Naive thymus-derived CD4-positive, alpha-beta T cell (primary cell): ENCODE data around the gene GAPDH. TPM values are rescaled to one million over a fixed set of nuclear protein-coding genes. Genes with fewer than 3 reads are reported as not detected.
A peak's percentile ranks its signal among the peaks of the same experiment; 100 is the strongest.

Experiments
- ATAC-seq: fragments of 150-1000 bp; cut with Tn5 transposase; 2 replicates; pipeline ENCODE4 v1.10.0; 2021; ENCODE audit warnings: mild to moderate bottlenecking, moderate library complexity
- CTCF ChIA-PET: fragments of 350-600 bp; sonication (Branson Sonifier 250); formaldehyde crosslinking; loops from one replicate; lab custom pipeline; 2021; ENCODE audit warnings: antibody characterized with exemption; lab: Charles Lee
- POLR2A ChIA-PET: fragments of 350-600 bp; sonication (Branson Sonifier 250); formaldehyde crosslinking; loops from one replicate; lab custom pipeline; 2021; ENCODE audit warnings: antibody characterized with exemption, inconsistent platforms; lab: Charles Lee
- DNase-seq, 9 donors: peaks; one replicate each; pipeline versions ENCODE4 v3.0.0 to v3.0.0-alpha.2; 2020 to 2022; ENCODE audit warnings: mixed read lengths in 1 of 9
- H3K27ac ChIP-seq: one replicate; pipeline ENCODE4 v1.7.0; 2013; ENCODE audit warnings: mild to moderate bottlenecking, low read depth, low read length, moderate library complexity
- H3K27me3 ChIP-seq, 2 donors: one replicate each; pipeline ENCODE4 v1.7.0; 2013; ENCODE audit warnings: low read length in 2 of 2, mild to moderate bottlenecking in 2 of 2, moderate library complexity in 2 of 2; ENCODE audit not compliant: control insufficient read depth in 2 of 2, insufficient read depth in 2 of 2
- H3K36me3 ChIP-seq, 3 experiments: 1 replicate in 2 of 3; 2 replicates in 1 of 3; pipeline ENCODE4 v1.7.0; 2013; ENCODE audit warnings: low read length in 3 of 3, mild to moderate bottlenecking in 3 of 3, moderate library complexity in 1 of 3; ENCODE audit not compliant: insufficient read depth in 3 of 3, control insufficient read depth in 2 of 3
- H3K4me1 ChIP-seq, 2 donors: one replicate each; pipeline ENCODE4 v1.7.0; 2013; ENCODE audit warnings: low read length in 2 of 2, mild to moderate bottlenecking in 2 of 2, moderate library complexity in 1 of 2; ENCODE audit not compliant: control insufficient read depth in 2 of 2, insufficient read depth in 2 of 2
- H3K4me3 ChIP-seq: 2 replicates; pipeline ENCODE4 v1.7.0; 2013; ENCODE audit warnings: mild to moderate bottlenecking, low read length
- H3K9me3 ChIP-seq, 3 experiments: 1 replicate in 2 of 3; 2 replicates in 1 of 3; pipeline ENCODE4 v1.7.0; 2013; ENCODE audit warnings: low read length in 3 of 3; ENCODE audit not compliant: control insufficient read depth in 2 of 3
- H3K27ac Mint-ChIP-seq, 9 donors: one replicate each; pipeline ENCODE4 v1.8.0; 2020 to 2022; ENCODE audit warnings: mixed read lengths in 9 of 9, mild to moderate bottlenecking in 8 of 9, moderate library complexity in 5 of 9, inconsistent platforms in 2 of 9
- H3K27me3 Mint-ChIP-seq, 5 donors: one replicate each; pipeline ENCODE4 v1.8.0; 2021 to 2022; ENCODE audit warnings: mixed read lengths in 5 of 5, mild to moderate bottlenecking in 1 of 5
- H3K36me3 Mint-ChIP-seq, 5 donors: one replicate each; pipeline ENCODE4 v1.8.0; 2020 to 2022; ENCODE audit warnings: mixed read lengths in 5 of 5, mild to moderate bottlenecking in 3 of 5, inconsistent platforms in 1 of 5
- H3K4me1 Mint-ChIP-seq, 7 donors: one replicate each; pipeline ENCODE4 v1.8.0; 2020 to 2022; ENCODE audit warnings: mixed read lengths in 7 of 7, mild to moderate bottlenecking in 3 of 7, inconsistent platforms in 1 of 7
- H3K4me3 Mint-ChIP-seq, 10 donors: one replicate each; pipeline ENCODE4 v1.8.0; 2020 to 2022; ENCODE audit warnings: mild to moderate bottlenecking in 10 of 10, mixed read lengths in 10 of 10, moderate library complexity in 6 of 10, inconsistent platforms in 2 of 10
- H3K9me3 Mint-ChIP-seq, 11 donors: one replicate each; pipeline ENCODE4 v1.8.0; 2020 to 2022; ENCODE audit warnings: mixed read lengths in 11 of 11, mild to moderate bottlenecking in 4 of 11, inconsistent platforms in 1 of 11, moderate library complexity in 1 of 11
- intact Hi-C, 2 donors: fragments of 100-400 bp; cut with micrococcal nuclease; formaldehyde crosslinking; loops; one replicate each; pipeline ENCODE4 v1.15.1; 2023
- polyA plus RNA-seq, 2 donors: library from polyadenylated mRNA; unstranded; fragments of 300-500 nt; fragmentation: Illumina TruSeq; gene quantifications; one replicate each; pipeline ENCODE4 v1.2.3, GENCODE V29; 2021
- total RNA-seq, 6 experiments: library from RNA in 5 of 6; stranded (reverse) in 5 of 6; gene quantifications; 1 replicate in 5 of 6; 2 replicates in 1 of 6; pipeline ENCODE4 v1.2.3 and lab custom pipeline; 2021 to 2026

GAPDH gene
- total and polyA plus RNA-seq, 7 experiments from 2014 or later: 330 to 4,503 (median 970) TPM

DNA sequence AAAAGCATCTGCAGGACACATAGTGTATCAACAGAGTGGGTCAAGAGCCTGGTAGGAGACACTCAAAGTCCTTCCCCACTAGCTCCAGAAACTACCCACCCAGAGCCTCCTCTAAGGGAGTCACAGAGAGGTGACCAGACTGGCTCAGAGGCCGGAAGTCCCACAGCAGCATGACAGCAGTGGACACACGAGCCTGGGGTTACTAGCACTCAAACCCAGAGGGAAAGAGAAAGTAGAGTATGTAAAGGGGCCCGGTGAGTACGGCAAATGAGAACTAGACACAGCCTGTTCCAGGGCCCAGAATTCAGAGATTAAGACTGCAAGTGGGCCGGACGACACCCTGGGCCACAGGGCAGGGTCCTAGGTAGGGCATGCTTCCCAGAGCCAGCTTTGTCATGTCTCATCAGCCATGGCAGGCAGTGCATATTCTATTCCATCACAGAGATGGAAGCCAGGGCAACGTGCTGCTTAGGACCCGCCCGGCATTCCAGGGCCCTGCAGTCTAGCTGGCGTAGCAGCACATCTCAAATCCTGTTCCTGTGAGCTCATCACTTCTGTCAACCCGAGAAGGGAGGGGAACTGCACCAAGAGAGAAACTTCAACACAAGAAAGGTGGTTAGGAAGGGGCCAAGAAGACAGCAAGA lies 17.3 kb downstream of the GAPDH start:
- H3K4me3 Mint-ChIP-seq: peak overlapping the region in 1 of 10 donors; percentile 32
- H3K27ac ChIP-seq: no peak overlapping the region
- H3K36me3 Mint-ChIP-seq: peaks cover 0 to 20% (median 9%) of the 10 kb centered on the region in 5 donors

DNA sequence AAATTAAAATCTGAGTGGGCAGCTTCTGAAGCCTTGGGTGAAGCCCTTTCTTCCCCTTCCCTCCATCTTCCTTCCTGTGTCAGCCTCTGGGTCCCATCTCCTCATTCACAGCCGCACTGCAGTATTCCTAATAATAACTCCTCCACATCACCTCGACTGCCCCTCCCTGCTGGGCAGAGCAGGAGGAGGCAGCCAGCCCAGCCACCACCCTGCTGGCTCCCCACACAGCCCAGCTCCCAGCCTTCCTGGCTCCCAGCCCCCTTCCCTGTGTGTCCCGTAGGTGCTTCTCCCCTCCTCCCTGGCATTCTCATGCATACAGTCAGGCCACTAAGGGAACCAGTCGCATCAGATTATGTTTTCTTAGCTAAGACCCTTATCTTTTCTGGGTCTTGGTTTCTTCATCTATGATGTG lies 17.8 kb downstream of the GAPDH start:
- Mint-ChIP-seq H3K4me3 (peak overlapping the region in 3 of 10 donors; percentile 49 to 87 (median 69)), H3K27ac (peak overlapping the region in 6 of 9 donors; percentile 28 to 95 (median 53)), H3K36me3 (peaks cover 0 to 19% (median 4%) of the 10 kb centered on the region in 5 donors), H3K9me3 (no peaks in the 10 kb centered on the region), H3K4me1 (peaks cover 43 to 62% (median 56%) of the 10 kb centered on the region in 7 donors), H3K27me3 (no peaks in the 10 kb centered on the region)
- Histone ChIP-seq H3K27me3 (no peaks in the 10 kb centered on the region), H3K4me3 (no peak overlapping the region), H3K9me3 (no peaks in the 10 kb centered on the region), H3K27ac (no peak overlapping the region), H3K4me1 (peaks cover 17 to 23% of the 10 kb centered on the region in 2 donors), H3K36me3 (peaks cover 7 to 55% (median 12%) of the 10 kb centered on the region in 3 experiments)
- intact Hi-C loops: no loop called here
- ATAC-seq (no peak), DNase-seq (no peak)
- CTCF ChIA-PET: interaction anchor here (0.5 to 2.3 kb wide), 3 partner anchors 11 to 469 kb away, joined by 3 to 12 read pairs (median 7); no protein-coding TSS in a partner anchor
- POLR2A ChIA-PET: interaction anchor here (0.6 to 4.6 kb wide), 6 partner anchors 11 to 87 kb away, joined by 3 to 17 read pairs (median 4); partner anchors contain the start of gene NOP2

More for the DNA sequence above, 17.3 kb downstream of the GAPDH start:
- Histone ChIP-seq H3K36me3 (peaks cover 4 to 56% (median 12%) of the 10 kb centered on the region in 3 experiments), H3K9me3 (no peaks in the 10 kb centered on the region), H3K4me1 (peaks cover 17 to 23% of the 10 kb centered on the region in 2 donors), H3K4me3 (no peak overlapping the region), H3K27me3 (no peaks in the 10 kb centered on the region)
- peak overlapping the region in 4 of 9 donors; percentile 41 to 65 (median 52) for H3K27ac Mint-ChIP-seq
- H3K9me3 Mint-ChIP-seq: no peaks in the 10 kb centered on the region
- ChIA-PET CTCF (interaction anchor here (1.6 to 2.3 kb wide), 3 partner anchors 11 to 13 kb away, joined by 7 to 12 read pairs (median 7); no protein-coding TSS in a partner anchor), POLR2A (interaction anchor here (1.5 to 4.6 kb wide), 3 partner anchors 13 to 87 kb away, joined by 5 to 17 read pairs (median 8); partner anchors contain the start of gene NOP2)
- ATAC-seq (no peak), DNase-seq (no peak)
- peaks cover 43 to 61% (median 54%) of the 10 kb centered on the region in 7 donors for H3K4me1 Mint-ChIP-seq
- intact Hi-C loops: no loop called here
- H3K27me3 Mint-ChIP-seq: no peaks in the 10 kb centered on the region

DNA sequence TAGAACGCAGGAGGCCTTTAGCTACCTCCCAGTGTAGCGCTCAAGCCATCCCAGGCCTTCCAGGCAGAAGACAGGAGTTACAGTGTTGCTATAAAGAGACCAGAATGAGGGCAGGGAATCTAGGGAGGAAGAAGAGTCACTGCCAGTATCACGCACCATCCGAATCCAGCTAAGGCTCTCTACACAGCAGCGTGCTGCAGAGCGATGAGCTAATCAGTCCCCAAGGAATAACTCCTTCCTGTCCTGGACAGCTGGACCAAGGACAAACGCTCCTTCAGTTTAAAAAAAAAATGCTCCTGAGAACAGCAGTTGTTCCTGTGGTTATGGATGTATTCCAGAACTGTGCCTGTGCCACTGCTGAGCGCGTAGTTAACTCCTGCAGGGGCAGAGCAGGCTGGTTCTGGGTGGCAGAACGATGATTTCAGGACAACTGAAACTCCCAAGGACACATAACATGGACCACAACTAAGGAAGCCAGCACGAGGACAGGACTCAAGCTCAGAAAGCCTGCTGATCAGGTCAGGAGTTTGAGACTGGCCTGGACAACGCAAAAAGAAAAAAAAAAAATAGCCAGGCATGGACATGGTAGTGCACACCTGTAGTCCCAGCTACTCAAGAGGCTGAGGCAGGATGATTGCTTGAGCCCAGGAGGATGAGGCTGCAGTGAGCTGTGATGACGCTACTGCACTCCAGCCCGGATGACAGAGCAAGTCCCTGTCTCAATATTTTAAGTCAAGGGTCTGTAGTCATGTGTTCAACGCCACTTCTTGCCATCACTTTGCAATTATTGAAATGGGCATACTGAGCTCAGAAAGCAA lies 18.9 kb downstream of the GAPDH start:
- ATAC-seq: no peak
- Histone ChIP-seq H3K4me3 (no peak overlapping the region), H3K27me3 (no peaks in the 10 kb centered on the region), H3K27ac (no peak overlapping the region), H3K4me1 (peaks cover 24 to 28% of the 10 kb centered on the region in 2 donors), H3K36me3 (peaks cover 2 to 46% (median 5%) of the 10 kb centered on the region in 3 experiments), H3K9me3 (no peaks in the 10 kb centered on the region)
- peak overlapping the region; percentile 32 to 96 (median 60) for H3K4me3 Mint-ChIP-seq
- peak overlapping the region in 5 of 9 donors; percentile 19 to 84 (median 41) for H3K27ac Mint-ChIP-seq
- intact Hi-C loops: no loop called here
- no peaks in the 10 kb centered on the region for H3K27me3 Mint-ChIP-seq
- H3K36me3 Mint-ChIP-seq: peaks cover 0 to 15% (median 0%) of the 10 kb centered on the region in 5 donors
- H3K9me3 Mint-ChIP-seq: no peaks in the 10 kb centered on the region
- POLR2A ChIA-PET: interaction anchor here (0.6 to 4.6 kb wide), 7 partner anchors 13 to 220 kb away, joined by 3 to 17 read pairs (median 3); partner anchors contain the start of genes GAPDH, NOP2 and VAMP1
- peaks cover 47 to 65% (median 61%) of the 10 kb centered on the region in 7 donors for H3K4me1 Mint-ChIP-seq
- no peak for DNase-seq
- CTCF ChIA-PET: interaction anchor here (0.6 to 2.3 kb wide), 15 partner anchors 12 to 272 kb away, joined by 3 to 12 read pairs (median 3); partner anchors contain the start of gene ZNF384

DNA sequence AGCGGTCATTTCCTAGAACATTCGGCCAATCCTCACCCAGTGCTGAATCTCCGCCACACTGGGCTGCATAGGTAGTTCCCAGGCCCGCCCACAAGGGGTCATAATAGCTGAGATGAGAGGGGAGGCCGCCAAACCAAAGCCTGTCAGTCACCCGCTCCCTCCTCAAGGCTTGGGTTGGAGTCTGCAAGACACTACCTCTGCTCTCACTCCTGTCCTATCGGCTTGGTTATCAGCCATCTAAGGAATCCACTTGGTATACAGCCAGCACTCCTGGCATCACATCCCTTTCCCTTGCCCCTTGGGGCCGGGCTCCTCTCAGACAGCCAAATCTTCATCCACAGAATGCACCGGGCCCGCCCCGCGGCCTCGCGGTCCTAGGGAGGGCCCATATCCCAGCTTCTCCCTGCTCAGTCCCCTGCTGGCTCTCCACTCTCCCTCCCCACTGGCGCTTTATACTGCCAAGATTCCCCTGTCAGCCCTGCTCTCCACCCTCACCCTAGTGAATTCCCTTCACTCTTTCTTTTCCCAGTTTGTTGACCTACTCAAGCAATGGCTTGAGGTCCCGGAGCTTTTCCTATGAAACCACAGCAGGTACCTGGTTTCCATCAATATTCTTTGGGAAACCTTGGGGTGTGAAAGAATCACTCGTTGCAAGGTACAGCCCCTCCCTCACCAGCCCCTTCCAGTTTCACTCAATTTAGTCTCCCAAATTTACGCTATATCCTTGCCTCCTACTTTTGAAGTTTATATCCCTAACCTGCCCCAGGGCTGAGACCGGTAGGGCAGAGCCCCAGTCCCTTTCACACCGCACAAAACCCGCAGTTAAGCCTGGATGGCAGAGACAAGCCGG lies 20.1 kb downstream of the GAPDH start:
- H3K27me3 Mint-ChIP-seq: no peaks in the 10 kb centered on the region
- POLR2A ChIA-PET: interaction anchor here (0.7 to 4.6 kb wide), 6 partner anchors 13 to 220 kb away, joined by 3 to 17 read pairs (median 4); partner anchors contain the start of genes GAPDH, MRPL51, NCAPD2 and NOP2
- intact Hi-C loops: loop anchor here (5.0 kb wide), 4 partner anchors 92 to 348 kb away; partner anchors contain the start of gene LRRC23 (in 1 of the 2)
- peak overlapping the region; percentile 80 to 96 (median 90) for H3K4me3 Mint-ChIP-seq
- ATAC-seq: peak; percentile 67
- Histone ChIP-seq H3K4me3 (peak overlapping the region; percentile 92), H3K27me3 (no peaks in the 10 kb centered on the region), H3K9me3 (no peaks in the 10 kb centered on the region), H3K36me3 (peaks cover under 1 to 37% (median 5%) of the 10 kb centered on the region in 3 experiments), H3K27ac (peak overlapping the region; percentile 71), H3K4me1 (peaks cover 26 to 29% of the 10 kb centered on the region in 2 donors)
- H3K9me3 Mint-ChIP-seq: no peaks in the 10 kb centered on the region
- H3K36me3 Mint-ChIP-seq: peaks cover 0 to 11% (median under 1%) of the 10 kb centered on the region in 5 donors
- CTCF ChIA-PET: interaction anchor here (0.6 to 2.3 kb wide), 12 partner anchors 15 to 274 kb away, joined by 3 to 12 read pairs (median 3); partner anchors contain the start of genes P3H3 and ZNF384
- peaks cover 39 to 62% (median 56%) of the 10 kb centered on the region in 7 donors for H3K4me1 Mint-ChIP-seq
- peak; percentile 38 to 57 (median 52) for DNase-seq
- H3K27ac Mint-ChIP-seq: peak overlapping the region; percentile 14 to 88 (median 55)

GRCh38 chr12:6555018-6555691 lies 20.8 kb downstream of the GAPDH start:
- Mint-ChIP-seq H3K36me3 (peaks cover 0 to 17% (median 7%) of the 10 kb centered on the region in 5 donors), H3K4me1 (peaks cover 39 to 58% (median 54%) of the 10 kb centered on the region in 7 donors), H3K27ac (peak overlapping the region; percentile 14 to 88 (median 49)), H3K27me3 (no peaks in the 10 kb centered on the region), H3K4me3 (peak overlapping the region; percentile 80 to 96 (median 92)), H3K9me3 (no peaks in the 10 kb centered on the region)
- ChIA-PET POLR2A (interaction anchor here (0.8 to 4.6 kb wide), 6 partner anchors 12 to 216 kb away, joined by 3 to 17 read pairs (median 4); partner anchors contain the start of genes MRPL51, NCAPD2 and NOP2), CTCF (interaction anchor here (0.8 to 1.3 kb wide), 2 partner anchors 10 to 273 kb away, joined by 3 to 7 read pairs; partner anchors contain the start of gene P3H3)
- Histone ChIP-seq H3K9me3 (no peaks in the 10 kb centered on the region), H3K4me1 (peaks cover 26 to 29% of the 10 kb centered on the region in 2 donors), H3K27me3 (no peaks in the 10 kb centered on the region), H3K4me3 (peak overlapping the region; percentile 92), H3K36me3 (peaks cover 8 to 38% (median 12%) of the 10 kb centered on the region in 3 experiments), H3K27ac (peak overlapping the region; percentile 71)
- ATAC-seq (no peak), DNase-seq (peak in 1 of 9 donors; percentile 49)
- intact Hi-C loops: loop anchor here (5.0 kb wide), 4 partner anchors 93 to 347 kb away; partner anchors contain the start of gene LRRC23 (in 1 of the 2)
